OCI-M1 (cell line): Measurements from ENCODE around the gene SORBS1.

ENCODE experiments used
- DNase-seq: peaks from one replicate; lab custom pipeline; 2025; lab: John Stamatoyannopoulos, UW

Gene SORBS1

GRCh38 chr10:95435548-95436279 is 125.5 kb downstream of the SORBS1 start:
- no peak for DNase-seq

GRCh38 chr10:95434583-95434982 is 126.6 kb downstream of the SORBS1 start:
- DNase-seq, result no peak

GRCh38 chr10:95431900-95432342 is 129.2 kb downstream of the SORBS1 start:
- DNase-seq, result no peak

- DNase-seq, result peak; percentile 79
Measured at GRCh38 chr10:95430231-95430951, 130.8 kb downstream of the SORBS1 start.

- DNase-seq, result no peak
Measured at GRCh38 chr10:95429639-95430038, 131.5 kb downstream of the SORBS1 start.

- no peak for DNase-seq
Measured at GRCh38 chr10:95428701-95429100, 132.5 kb downstream of the SORBS1 start.

- DNase-seq, result no peak
Measured at GRCh38 chr10:95426482-95426881, 134.7 kb downstream of the SORBS1 start.

- DNase-seq, result peak; percentile 83
Measured at GRCh38 chr10:95425592-95426465, 135.3 kb downstream of the SORBS1 start.

GRCh38 chr10:95423164-95424005 is 137.8 kb downstream of the SORBS1 start:
- no peak for DNase-seq

- DNase-seq, result no peak
Measured at GRCh38 chr10:95422233-95422632, 138.9 kb downstream of the SORBS1 start.

- DNase-seq, result no peak
Measured at GRCh38 chr10:95421782-95422181, 139.4 kb downstream of the SORBS1 start.

- no peak for DNase-seq
Measured at GRCh38 chr10:95419399-95419798, 141.8 kb downstream of the SORBS1 start.

GRCh38 chr10:95416973-95417372 is 144.2 kb downstream of the SORBS1 start:
- no peak for DNase-seq

- no peak for DNase-seq
Measured at GRCh38 chr10:95416270-95416669, 144.9 kb downstream of the SORBS1 start.

- no peak for DNase-seq
Measured at GRCh38 chr10:95415621-95416031, 145.5 kb downstream of the SORBS1 start.

- no peak for DNase-seq
Measured at GRCh38 chr10:95414844-95415485, 146.2 kb downstream of the SORBS1 start.

- DNase-seq, result no peak
Measured at GRCh38 chr10:95414016-95414830, 146.9 kb downstream of the SORBS1 start.

GRCh38 chr10:95413588-95413987 is 147.6 kb downstream of the SORBS1 start:
- DNase-seq, result no peak

GRCh38 chr10:95411635-95412034 is 149.5 kb downstream of the SORBS1 start:
- no peak for DNase-seq
